NCI-H2107 treated with DMSO at 0.1 percent for 48 hours (cell line): Measurements from ENCODE around the gene CXCL5.

Experiments
- DNase-seq: peaks from one replicate; lab custom pipeline; 2025; ENCODE audit not compliant: unreplicated experiment; lab: John Stamatoyannopoulos, UW

Gene CXCL5

GRCh38 chr4:73998040-73999011 is at the start of gene CXCL5:
TSS of gene CXCL5 (minus strand) at chr4:73998677. CDS start at chr4:73998581, 96 bp downstream.
- DNase-seq = no peak

DNA sequence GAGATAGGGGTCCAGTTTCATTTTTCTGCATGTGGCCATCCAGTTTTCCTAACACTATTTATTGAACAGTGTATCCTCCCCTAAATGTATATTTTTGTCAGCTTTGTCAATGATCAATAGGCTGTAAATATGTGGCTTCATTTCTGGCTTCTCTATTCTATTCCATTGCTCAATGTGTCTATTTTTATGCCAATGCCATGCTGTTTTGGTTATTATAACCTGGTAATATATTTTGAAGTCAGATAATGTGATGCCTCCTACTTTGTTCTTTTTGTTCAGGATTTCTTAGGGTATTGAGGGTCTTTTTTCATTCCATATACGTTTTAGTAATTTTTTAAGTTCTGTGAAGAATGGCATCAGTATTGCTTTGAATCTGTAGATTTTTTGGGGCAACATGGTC is 48.7 kb upstream of the CXCL5 start:
- DNase-seq = no peak

DNA sequence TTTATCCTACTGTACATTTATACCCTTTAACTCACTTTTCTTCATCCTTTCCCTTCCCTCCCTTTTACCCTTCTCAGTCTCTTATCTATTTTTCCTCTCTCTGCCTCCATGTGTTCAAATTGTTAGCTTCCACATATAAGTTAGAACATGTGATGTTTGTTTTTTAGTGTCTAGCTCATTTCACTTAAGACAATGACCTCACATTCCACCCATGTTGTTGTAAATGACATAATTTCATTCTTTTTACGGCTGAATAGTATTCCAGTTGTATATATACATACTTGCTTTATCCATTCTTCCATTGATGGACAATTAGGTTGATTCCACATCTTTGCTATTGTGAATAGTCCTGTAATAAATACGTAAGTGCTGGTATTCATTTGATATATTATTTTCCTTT is 47.3 kb upstream of the CXCL5 start:
- no peak for DNase-seq

GRCh38 chr4:74045247-74045646 is 46.8 kb upstream of the CXCL5 start:
- DNase-seq = no peak

GRCh38 chr4:74044677-74045076 is 46.2 kb upstream of the CXCL5 start:
- no peak for DNase-seq

GRCh38 chr4:74042681-74043080 is 44.2 kb upstream of the CXCL5 start:
- DNase-seq = peak; percentile 15

DNA sequence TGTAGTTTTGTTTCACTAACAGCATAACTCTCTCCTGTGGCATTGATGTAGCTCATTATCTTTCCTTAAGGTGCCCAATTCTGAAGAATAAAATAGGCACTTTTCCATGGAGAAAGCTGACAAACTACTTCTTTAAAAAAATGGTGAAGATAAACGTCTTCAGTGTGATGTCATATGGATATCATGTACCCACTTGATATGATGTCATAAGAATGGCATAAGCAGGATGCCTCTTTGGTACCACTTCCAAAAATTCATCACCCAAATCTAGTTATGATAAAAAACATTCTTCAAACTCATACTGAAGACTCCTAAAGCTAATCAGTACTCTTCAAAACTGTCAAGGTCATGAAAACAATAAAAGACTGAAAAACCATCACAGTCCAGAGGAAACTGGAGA is 42.9 kb upstream of the CXCL5 start:
- DNase-seq = no peak

DNA sequence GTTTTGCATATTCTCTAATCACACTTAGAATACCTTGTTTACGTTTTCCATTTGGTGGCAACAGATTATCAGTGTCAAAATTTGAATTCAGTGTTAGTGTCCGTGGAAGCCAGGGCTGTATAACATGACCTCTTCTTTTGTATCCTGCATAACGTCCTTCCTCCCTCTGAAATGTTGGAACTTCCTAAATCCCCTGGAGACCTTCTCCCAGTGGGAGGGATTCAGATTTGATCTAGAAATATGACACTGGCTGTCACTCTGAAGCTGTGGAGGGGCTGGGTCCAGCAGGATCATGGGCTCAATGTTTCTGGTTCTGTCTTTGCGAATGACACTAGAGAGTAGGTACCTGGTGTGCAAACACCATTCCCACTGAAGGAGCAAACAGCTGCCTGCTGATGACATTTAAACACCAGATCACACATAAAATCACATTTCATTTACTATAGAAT is 40.9 kb upstream of the CXCL5 start:
- no peak for DNase-seq

GRCh38 chr4:74038425-74039314 is 40.2 kb upstream of the CXCL5 start, which contains the start of gene CXCL3:
TSS of gene CXCL3 (minus strand) at chr4:74038689. CDS start at chr4:74038611, 78 bp downstream.
- no peak for DNase-seq

- DNase-seq = no peak
Measured at GRCh38 chr4:74038086-74038424, 39.6 kb upstream of the CXCL5 start.

GRCh38 chr4:74037076-74037955 is 38.8 kb upstream of the CXCL5 start:
- no peak for DNase-seq

GRCh38 chr4:74033739-74034138 is 35.3 kb upstream of the CXCL5 start:
- DNase-seq = no peak

DNA sequence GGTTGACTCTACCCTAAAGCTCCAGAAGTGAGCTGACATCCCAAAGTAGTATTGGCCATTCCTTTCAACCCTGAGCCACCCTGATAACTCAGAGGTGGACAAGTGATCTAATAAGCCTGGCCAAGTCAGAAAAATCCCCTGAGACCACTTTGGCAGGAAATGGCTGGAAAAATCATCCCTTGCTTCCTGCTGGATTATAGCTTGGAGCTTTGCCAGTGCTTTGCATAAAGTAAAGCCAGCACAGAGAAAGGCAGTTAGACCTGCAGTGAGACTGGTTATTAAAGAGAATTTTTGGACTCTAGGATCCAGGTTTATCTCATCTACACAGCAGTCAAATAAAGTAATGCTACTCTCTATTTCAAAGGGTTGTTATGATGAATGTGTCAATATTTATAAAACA is 33.6 kb upstream of the CXCL5 start:
- no peak for DNase-seq

- DNase-seq = no peak
Measured at GRCh38 chr4:74031576-74031975, 33.1 kb upstream of the CXCL5 start.

DNA sequence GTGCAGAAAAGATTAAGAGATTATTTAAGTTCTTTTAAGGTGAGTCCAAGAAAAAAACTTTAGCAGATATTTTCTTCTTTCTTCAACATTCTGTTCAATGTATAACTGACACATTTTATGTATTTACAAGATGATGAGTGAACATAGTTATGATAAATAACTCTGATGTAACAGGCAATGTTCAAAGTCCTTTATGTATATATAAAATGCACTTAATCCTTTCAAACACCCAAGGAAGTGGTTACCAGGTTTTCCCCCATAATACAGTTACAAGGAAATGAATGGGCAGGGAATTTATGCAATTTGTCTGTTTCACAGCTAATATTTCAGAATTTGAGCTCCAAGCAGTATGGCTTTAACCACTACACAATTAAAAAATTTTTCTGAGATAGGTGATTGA is 31.8 kb upstream of the CXCL5 start:
- no peak for DNase-seq

DNA sequence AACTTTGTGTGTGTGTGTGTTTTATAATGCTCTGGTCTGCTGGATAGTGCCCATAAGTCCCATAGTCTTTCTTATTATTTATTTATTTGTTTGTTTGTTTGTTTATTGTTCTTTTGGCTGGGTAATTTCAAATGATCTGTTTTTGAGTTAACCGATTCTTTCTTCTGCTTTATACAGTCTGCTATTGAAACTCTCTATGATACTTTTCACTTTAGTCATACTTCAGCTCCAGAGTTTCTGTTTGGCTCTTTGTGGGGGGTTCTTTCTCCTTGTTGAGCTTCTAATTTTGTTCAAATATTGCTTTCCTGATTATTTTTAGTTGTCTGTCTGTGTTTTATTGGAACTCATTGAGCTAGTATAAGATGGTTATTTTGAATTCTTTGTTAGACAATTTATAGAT is 30.0 kb upstream of the CXCL5 start:
- DNase-seq = no peak

GRCh38 chr4:74023709-74024108 is 25.2 kb upstream of the CXCL5 start:
- DNase-seq = no peak

DNA sequence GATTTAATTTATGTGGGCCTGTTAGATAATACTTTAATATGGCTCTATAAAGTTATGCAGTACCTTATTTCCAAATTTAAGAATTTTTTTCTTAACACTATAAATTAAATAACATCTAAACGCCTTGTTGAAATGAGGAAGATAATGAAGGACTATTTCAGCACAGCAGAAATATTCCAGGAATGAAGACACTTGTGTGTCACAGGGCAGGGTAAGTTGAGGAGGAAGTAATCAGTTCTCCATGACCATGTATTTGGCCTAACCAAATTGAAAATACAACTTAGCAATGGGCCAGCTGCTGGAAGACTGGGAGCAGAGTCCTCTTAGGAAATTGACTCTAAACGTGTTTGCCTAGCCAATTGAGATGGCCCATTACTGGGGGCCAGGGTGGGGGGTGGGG is 23.1 kb upstream of the CXCL5 start:
- DNase-seq = no peak

- no peak for DNase-seq
Measured at GRCh38 chr4:74018771-74019170, 20.3 kb upstream of the CXCL5 start.

DNA sequence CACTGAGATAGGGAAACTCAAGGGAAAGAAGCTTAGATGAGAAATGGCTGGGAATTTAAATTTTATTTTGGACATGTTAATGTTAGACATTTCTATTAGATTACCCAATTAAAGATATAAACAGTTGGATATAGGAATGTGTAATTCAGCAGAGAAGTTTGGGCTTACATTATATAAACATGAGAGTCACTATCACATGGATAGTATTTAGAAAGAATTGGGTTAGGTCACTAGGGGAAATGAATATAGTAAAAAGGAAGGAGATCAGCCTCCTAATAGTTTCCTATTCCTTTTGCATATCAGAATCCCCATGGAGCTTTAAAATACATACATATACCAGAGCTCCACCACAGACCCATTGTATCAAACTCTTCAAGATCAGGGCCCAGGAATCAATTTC is 19.6 kb upstream of the CXCL5 start:
- DNase-seq = no peak

DNA sequence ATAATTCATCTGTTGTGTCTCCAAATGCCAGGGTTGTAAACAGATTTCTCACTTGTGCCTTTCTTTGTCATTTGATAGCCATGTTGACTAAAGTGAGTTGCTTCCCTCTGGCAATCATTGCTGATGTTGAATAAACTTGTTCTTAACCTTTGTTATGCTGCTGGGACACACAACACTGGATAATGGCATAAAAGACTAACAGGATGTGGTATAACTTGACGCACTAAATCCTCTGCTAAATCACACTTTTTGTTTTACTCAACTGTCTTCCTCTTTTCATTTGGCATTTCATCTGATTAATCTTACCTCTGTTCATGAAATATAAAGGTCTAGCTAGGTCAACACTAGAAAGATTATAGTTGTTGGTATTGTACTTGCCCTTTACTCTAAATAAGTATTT is 17.6 kb upstream of the CXCL5 start:
- no peak for DNase-seq
